Activated CD8-positive, alpha-beta T cell treated with anti-CD3 and anti-CD28 coated beads, Interleukin-2, amount 10 ng/mL, durations not matched to agents 7 days and 5 days (primary cell): ENCODE data around the gene FBXO27. TPM values are rescaled to one million over a fixed set of nuclear protein-coding genes. Genes with fewer than 3 reads are reported as not detected.

Experiments
- ATAC-seq: fragments of 150-1000 bp; cut with Tn5 transposase; one replicate; pipeline ENCODE4 v1.10.0; 2021; ENCODE audit warnings: moderate library complexity
- CTCF ChIA-PET: fragments of 350-600 bp; sonication (Branson Sonifier 250); formaldehyde crosslinking; loops from one replicate; lab custom pipeline; 2021; ENCODE audit warnings: antibody characterized with exemption; lab: Charles Lee
- POLR2A ChIA-PET: fragments of 350-600 bp; sonication (Branson Sonifier 250); formaldehyde crosslinking; loops from one replicate; lab custom pipeline; 2021; ENCODE audit warnings: antibody characterized with exemption; lab: Charles Lee
- DNase-seq: peaks from one replicate; pipeline ENCODE4 v3.0.0-alpha.2; 2020
- H3K27ac Mint-ChIP-seq: one replicate; pipeline ENCODE4 v1.8.0; 2021; ENCODE audit warnings: mild to moderate bottlenecking, mixed read lengths
- H3K27me3 Mint-ChIP-seq: one replicate; pipeline ENCODE4 v1.8.0; 2021; ENCODE audit warnings: low read depth, mixed read lengths
- H3K36me3 Mint-ChIP-seq: one replicate; pipeline ENCODE4 v1.8.0; 2021; ENCODE audit warnings: low read depth, mixed read lengths
- H3K4me1 Mint-ChIP-seq: one replicate; pipeline ENCODE4 v1.8.0; 2021; ENCODE audit warnings: low read depth, mixed read lengths
- H3K4me3 Mint-ChIP-seq: one replicate; pipeline ENCODE4 v1.8.0; 2021; ENCODE audit warnings: mild to moderate bottlenecking, mixed read lengths
- H3K9me3 Mint-ChIP-seq: one replicate; pipeline ENCODE4 v1.8.0; 2022; ENCODE audit warnings: mixed read lengths; ENCODE audit not compliant: insufficient read depth
- total RNA-seq, 2 experiments: library from RNA; stranded (reverse); gene quantifications; one replicate each; pipeline ENCODE4 v1.2.3, GENCODE V29; 2021

Gene FBXO27
- total RNA-seq, 2 experiments from 2014 or later, result not detected

DNA sequence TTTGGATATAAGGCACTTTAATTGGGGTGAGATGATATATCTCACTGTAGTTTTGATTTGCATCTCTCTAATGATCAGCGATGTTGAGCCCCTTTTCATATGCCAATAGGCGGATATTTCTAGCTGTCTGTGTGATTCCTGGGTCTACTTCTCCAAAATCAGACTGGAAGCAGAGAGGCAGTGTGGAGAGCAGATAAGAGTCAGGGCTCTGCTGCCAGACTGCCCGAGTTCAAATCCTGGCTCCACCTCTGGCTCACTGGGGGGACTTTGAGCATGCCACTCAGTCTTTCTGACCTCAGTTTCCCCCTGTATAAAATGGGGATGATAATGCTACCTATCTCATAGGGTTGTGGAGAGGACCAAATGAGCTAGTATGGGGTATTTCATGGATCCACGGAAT, 27.8 kb upstream of the FBXO27 start:
- CTCF ChIA-PET, result no interaction called here
- POLR2A ChIA-PET, result no interaction called here
- Mint-ChIP-seq H3K36me3 (no peaks in the 10 kb centered on the region), H3K4me1 (peaks cover 9% of the 10 kb centered on the region), H3K4me3 (no peak overlapping the region), H3K27ac (no peak overlapping the region), H3K9me3 (peaks cover 5% of the 10 kb centered on the region), H3K27me3 (peaks cover 8% of the 10 kb centered on the region)
- no peak for DNase-seq
- no peak for ATAC-seq

DNA sequence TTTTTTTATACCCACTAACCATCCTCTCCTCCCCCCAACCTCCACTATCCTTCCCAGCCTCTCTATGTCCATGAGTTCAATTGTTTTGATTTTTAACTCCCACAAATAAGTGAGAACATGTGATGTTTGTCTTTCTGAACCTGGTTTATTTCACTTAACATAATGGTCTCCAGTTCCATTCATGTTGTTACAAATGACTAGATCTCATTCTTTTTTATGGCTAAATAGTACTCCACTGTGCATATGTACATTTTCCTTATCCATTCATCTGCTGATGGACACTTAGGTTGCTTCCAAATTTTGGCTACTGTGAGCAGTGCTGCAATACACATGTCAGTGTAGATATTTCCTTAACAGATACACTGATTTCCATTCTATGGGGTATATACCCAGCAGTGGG, 27.0 kb upstream of the FBXO27 start:
- Mint-ChIP-seq H3K36me3 (no peaks in the 10 kb centered on the region), H3K27me3 (peaks cover 8% of the 10 kb centered on the region), H3K4me1 (peaks cover 9% of the 10 kb centered on the region), H3K27ac (no peak overlapping the region), H3K9me3 (peaks cover 5% of the 10 kb centered on the region), H3K4me3 (no peak overlapping the region)
- ChIA-PET POLR2A (no interaction called here), CTCF (no interaction called here)
- no peak for DNase-seq
- ATAC-seq, result no peak

DNA sequence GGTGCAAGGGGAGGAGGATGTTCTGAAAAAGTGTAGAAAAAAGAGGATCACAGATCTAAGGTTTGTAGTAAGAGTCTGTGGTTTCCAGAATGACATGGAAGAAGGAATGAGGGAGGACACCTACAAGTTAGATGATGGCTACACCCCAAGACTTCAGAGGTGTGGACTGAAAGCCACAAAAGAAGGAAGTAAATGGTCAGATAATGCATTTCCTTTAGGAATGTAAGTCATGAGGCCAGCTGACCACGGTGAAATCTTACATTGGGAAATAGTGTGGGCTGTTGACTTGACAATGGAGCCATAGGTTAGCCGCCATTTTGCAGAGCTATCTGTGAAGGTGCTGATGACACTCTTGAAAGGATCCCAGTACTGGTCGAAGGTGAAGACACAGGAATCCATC, 25.3 kb upstream of the FBXO27 start:
- no peak for ATAC-seq
- ChIA-PET CTCF (no interaction called here), POLR2A (no interaction called here)
- Mint-ChIP-seq H3K27me3 (peaks cover 8% of the 10 kb centered on the region), H3K4me1 (peaks cover 9% of the 10 kb centered on the region), H3K4me3 (no peak overlapping the region), H3K9me3 (peaks cover 5% of the 10 kb centered on the region), H3K27ac (no peak overlapping the region), H3K36me3 (no peaks in the 10 kb centered on the region)
- no peak for DNase-seq

DNA sequence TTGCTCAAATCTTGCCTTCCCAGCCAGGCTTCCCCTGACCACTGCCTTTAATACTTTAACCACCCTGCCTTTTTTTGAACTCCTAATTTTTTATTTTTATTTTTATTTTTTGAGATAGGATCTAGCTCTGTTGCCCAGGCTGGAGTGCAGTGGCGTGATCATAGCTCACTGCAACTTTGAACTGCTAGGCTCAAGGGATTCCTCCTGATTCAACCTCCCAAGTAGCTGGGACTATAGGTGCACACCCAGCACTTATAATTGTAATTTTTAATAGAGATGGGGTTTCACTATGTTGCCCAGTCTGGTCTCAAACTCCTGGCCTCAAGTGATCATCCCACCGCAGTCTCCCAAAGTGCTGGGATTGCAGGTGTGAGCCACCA, 21.7 kb upstream of the FBXO27 start:
- POLR2A ChIA-PET, result no interaction called here
- H3K36me3 Mint-ChIP-seq, result no peaks in the 10 kb centered on the region
- no peaks in the 10 kb centered on the region for H3K4me1 Mint-ChIP-seq
- DNase-seq, result no peak
- H3K27me3 Mint-ChIP-seq, result peaks cover 3% of the 10 kb centered on the region
- H3K4me3 Mint-ChIP-seq, result no peak overlapping the region
- CTCF ChIA-PET, result interaction anchor here (0.6 kb wide), 1 partner anchor 893 kb away, joined by 3 read pairs; no protein-coding TSS in a partner anchor
- ATAC-seq, result no peak
- no peak overlapping the region for H3K27ac Mint-ChIP-seq
- H3K9me3 Mint-ChIP-seq, result no peaks in the 10 kb centered on the region

DNA sequence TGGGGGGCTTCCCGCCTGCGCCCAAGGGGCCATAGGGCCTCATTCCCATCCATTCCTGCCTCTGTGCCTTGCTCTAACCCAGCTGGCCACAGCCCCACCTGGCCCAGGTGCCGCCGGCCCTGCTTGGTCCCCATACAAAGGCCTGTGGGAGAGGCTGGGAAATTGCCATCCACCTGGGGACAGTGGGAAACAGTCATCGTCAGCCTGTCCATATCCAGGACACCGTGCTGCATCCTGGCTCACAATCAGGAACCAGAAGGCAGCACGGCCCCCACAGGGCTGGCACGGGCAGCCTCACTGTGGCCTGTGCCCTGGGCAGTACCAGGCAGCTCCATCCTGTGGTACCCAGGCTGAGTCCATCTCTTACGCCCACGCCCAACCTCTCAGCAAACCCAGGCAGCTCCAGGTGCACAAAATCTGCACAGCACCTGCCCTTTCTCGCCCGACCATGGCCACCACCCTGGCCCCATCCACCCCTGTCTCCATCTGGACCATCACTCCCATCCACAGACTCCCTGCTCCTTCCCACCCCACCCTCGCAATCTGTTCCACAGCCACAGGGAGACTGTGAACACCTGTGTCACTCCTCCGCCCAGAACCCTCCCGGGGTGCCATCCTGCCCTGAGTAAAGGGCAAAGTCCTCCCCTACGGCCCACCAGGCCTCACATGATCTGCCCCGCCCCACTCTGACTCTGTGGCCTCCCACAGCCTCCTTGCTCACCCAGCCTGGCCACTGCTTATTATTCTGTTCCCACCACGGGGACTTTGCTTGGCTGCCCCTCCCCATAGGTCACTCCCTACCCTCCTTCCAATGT, 21.1 kb upstream of the FBXO27 start:
- no peaks in the 10 kb centered on the region for H3K9me3 Mint-ChIP-seq
- no peaks in the 10 kb centered on the region for H3K4me1 Mint-ChIP-seq
- peaks cover 3% of the 10 kb centered on the region for H3K27me3 Mint-ChIP-seq
- DNase-seq (no peak), ATAC-seq (no peak)
- no peak overlapping the region for H3K27ac Mint-ChIP-seq
- no peaks in the 10 kb centered on the region for H3K36me3 Mint-ChIP-seq
- CTCF ChIA-PET, result interaction anchor here (0.6 to 2.3 kb wide), 2 partner anchors 20 to 893 kb away, joined by 3 to 10 read pairs; no protein-coding TSS in a partner anchor
- H3K4me3 Mint-ChIP-seq, result no peak overlapping the region
- POLR2A ChIA-PET, result no interaction called here

DNA sequence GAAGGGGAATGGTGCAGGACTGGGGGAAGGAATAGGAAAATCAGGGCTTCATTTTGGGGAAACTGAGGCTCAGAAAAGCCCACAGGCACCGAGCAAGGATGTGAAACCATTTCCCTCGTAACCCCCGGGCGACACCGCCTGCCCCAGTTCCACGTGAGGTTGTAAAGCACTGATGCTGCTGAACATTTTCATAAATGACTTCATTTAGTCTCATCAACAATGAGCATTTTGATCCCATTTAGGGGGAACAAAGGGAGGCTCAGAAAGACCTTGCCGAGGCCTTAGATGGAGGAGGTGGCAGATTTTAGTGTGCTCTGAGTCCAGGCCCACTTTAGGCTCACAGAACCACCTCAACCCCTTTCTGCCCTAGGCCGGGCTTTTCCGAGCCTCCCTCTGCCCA, 20.5 kb upstream of the FBXO27 start:
- ChIA-PET POLR2A (no interaction called here), CTCF (interaction anchor here (0.6 to 2.3 kb wide), 5 partner anchors 9 to 349 kb away, joined by 3 to 10 read pairs (median 3); partner anchors contain the start of gene FBXO27)
- no peaks in the 10 kb centered on the region for H3K36me3 Mint-ChIP-seq
- no peak for DNase-seq
- H3K4me3 Mint-ChIP-seq, result no peak overlapping the region
- H3K27ac Mint-ChIP-seq, result no peak overlapping the region
- no peak for ATAC-seq
- H3K4me1 Mint-ChIP-seq, result no peaks in the 10 kb centered on the region
- H3K9me3 Mint-ChIP-seq, result no peaks in the 10 kb centered on the region
- peaks cover 3% of the 10 kb centered on the region for H3K27me3 Mint-ChIP-seq

DNA sequence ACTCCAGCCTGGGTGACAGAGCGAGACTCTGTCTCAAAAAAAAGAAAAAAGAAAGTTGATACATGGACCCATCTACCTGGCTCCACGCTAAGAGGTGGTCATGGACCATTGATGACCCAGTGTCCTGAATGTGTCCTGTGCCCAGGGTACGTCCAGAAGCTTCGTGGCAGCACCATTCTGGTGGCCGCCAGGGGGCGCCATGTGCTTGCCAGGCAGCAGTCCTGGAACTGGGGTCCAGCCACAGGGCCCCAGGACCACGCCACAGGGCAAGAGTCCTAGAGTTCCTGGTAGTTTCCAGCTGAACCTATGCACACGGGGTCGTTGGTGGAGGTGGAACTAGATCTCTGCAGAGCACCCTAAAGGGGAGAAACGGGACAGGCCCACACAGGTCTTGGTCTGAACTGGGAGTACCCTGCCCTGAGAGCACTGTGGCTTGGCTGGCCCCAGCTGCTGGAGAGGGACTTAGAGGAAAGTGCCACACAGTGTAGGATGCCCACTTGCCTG, 19.9 kb upstream of the FBXO27 start:
- peak; percentile 71 for DNase-seq
- Mint-ChIP-seq H3K36me3 (no peaks in the 10 kb centered on the region), H3K4me3 (no peak overlapping the region), H3K27ac (peak overlapping the region; percentile 20), H3K9me3 (no peaks in the 10 kb centered on the region), H3K27me3 (peaks cover 4% of the 10 kb centered on the region), H3K4me1 (no peaks in the 10 kb centered on the region)
- POLR2A ChIA-PET, result no interaction called here
- CTCF ChIA-PET, result interaction anchor here (0.6 to 2.3 kb wide), 6 partner anchors 9 to 349 kb away, joined by 3 to 10 read pairs (median 3); partner anchors contain the start of gene FBXO27
- ATAC-seq, result peak; percentile 85

DNA sequence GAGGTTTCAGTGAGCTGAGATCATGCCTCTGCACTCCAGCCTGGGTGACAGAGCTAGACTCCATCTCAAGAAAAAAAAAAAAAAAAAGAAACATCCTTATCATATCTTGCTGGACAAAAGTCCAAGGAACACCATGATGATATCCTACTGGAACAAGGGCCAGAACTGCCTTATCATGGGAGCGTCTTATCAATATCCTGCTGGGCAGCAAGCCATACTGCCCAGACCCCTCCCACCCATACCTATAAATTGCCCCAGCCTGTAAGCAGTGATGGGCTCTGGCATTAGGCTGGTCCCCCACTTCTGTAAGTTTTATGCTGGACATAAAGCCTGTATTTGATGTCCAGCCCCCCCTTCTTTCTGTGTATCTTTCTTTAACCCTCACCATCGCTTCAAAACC, 14.7 kb upstream of the FBXO27 start:
- no peak for ATAC-seq
- CTCF ChIA-PET, result no interaction called here
- Mint-ChIP-seq H3K4me1 (peaks cover 10% of the 10 kb centered on the region), H3K9me3 (peaks cover 3% of the 10 kb centered on the region), H3K36me3 (no peaks in the 10 kb centered on the region), H3K4me3 (no peak overlapping the region), H3K27me3 (peaks cover 8% of the 10 kb centered on the region), H3K27ac (no peak overlapping the region)
- POLR2A ChIA-PET, result no interaction called here
- DNase-seq, result no peak

DNA sequence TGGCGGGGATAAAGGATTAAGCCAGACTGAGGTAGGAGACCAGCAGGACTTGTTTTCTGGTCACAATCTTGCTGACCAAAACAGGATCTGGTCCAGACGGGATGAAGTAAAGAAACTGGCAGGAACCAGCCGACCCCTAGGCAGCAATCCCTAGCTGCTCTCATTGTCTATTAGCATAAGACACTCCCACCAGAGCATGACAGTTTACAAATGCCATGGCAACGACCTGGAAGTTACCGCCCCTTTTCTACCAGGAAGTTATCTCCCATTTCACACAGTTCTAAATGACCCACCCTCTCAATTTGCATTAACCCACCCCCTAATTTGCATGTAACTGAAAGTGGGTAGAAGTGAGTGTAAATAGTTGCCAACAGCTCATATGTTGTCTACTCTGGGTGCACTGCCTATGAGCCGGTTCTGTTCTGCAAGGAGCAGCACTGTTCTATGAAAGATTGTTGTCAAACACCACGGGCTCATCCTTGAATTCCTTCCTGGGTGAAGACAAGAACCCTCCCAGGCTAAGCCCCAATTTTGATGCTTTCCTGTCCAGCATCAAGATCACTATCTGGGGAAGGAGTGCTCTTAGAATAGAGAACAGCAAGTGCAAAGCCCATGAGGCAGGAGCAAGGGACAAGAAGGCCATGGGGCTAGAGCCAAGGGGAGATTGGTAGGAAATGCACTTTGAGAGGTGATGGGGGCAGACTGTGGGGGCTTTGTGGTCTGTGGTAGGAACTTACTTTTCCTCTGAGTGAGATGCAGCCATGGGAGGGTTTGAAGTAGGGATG, 13.9 kb upstream of the FBXO27 start:
- no peak for ATAC-seq
- Mint-ChIP-seq H3K36me3 (no peaks in the 10 kb centered on the region), H3K27me3 (peaks cover 8% of the 10 kb centered on the region), H3K4me1 (peaks cover 10% of the 10 kb centered on the region), H3K4me3 (no peak overlapping the region), H3K9me3 (peaks cover 3% of the 10 kb centered on the region), H3K27ac (no peak overlapping the region)
- no peak for DNase-seq
- ChIA-PET CTCF (interaction anchor here (1.1 kb wide), 1 partner anchor 76 kb away, joined by 3 read pairs; no protein-coding TSS in a partner anchor), POLR2A (no interaction called here)

DNA sequence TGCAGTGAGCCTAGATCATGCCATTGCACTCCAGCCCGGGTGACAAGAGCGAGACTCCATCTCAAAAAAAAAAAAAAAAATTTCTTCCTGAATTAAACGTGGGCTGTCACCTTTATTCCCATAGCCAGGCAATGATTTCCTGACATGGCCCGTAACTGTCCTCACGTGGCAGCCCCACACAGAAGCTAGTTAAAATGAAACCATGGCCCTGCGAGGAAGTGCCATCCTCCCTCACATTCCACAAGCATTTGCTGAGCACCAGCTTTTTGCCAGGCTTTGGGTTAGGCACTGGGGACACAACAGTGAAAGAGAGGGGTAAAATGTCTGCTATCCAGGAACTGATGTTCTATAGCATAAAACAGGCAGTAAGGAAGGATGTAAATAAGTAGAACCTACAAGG, 13.2 kb upstream of the FBXO27 start:
- H3K4me1 Mint-ChIP-seq, result peaks cover 10% of the 10 kb centered on the region
- H3K4me3 Mint-ChIP-seq, result no peak overlapping the region
- peaks cover 3% of the 10 kb centered on the region for H3K9me3 Mint-ChIP-seq
- peaks cover 8% of the 10 kb centered on the region for H3K27me3 Mint-ChIP-seq
- no peak for DNase-seq
- peaks cover 2% of the 10 kb centered on the region for H3K36me3 Mint-ChIP-seq
- CTCF ChIA-PET, result interaction anchor here (1.1 kb wide), 1 partner anchor 77 kb away, joined by 3 read pairs; no protein-coding TSS in a partner anchor
- POLR2A ChIA-PET, result no interaction called here
- no peak overlapping the region for H3K27ac Mint-ChIP-seq
- ATAC-seq, result no peak

DNA sequence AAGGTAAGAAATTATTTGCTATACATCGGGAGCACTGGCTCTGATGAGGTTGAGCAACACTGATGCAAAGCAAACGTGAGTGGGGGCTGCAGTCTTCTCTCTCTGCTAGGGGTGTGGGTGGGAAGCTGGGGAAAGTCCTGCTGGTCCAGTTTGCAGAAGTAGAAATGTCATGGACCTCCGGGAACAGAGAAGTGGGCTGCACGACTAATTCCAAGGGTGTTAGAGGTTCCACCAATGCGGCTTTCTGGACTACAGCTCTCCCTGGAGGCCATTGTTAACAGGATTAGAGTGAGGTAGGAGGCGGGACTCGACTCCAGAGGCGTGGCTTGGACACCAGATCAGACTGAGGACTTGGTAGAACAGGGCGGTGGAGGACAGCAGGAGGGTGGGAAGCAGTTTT, 5.7 kb upstream of the FBXO27 start:
- DNase-seq (peak; percentile 23), ATAC-seq (no peak)
- ChIA-PET CTCF (interaction anchor here (1.2 kb wide), 1 partner anchor 13 kb away, joined by 3 read pairs; no protein-coding TSS in a partner anchor), POLR2A (no interaction called here)
- Mint-ChIP-seq H3K27me3 (peaks cover 24% of the 10 kb centered on the region), H3K36me3 (peaks cover 2% of the 10 kb centered on the region), H3K27ac (no peak overlapping the region), H3K4me1 (no peaks in the 10 kb centered on the region), H3K4me3 (no peak overlapping the region), H3K9me3 (no peaks in the 10 kb centered on the region)
